Caco-2 (cell line): ENCODE data around the gene MSX1. TPM values are rescaled to one million over a fixed set of nuclear protein-coding genes. Genes with fewer than 3 reads are reported as not detected.

ENCODE experiments used
- BruUV-seq: library from RNA; stranded (reverse); fragments of 400-500 nt; replicated peaks from 2 replicates; lab custom pipeline; 2021; lab: Mats Ljungman, UMichigan
- CTCF ChIA-PET: fragments of 300-600 bp; sonication (Branson Sonifier 250); formaldehyde crosslinking; loops from one replicate; lab custom pipeline; 2022; ENCODE audit warnings: antibody characterized with exemption; lab: Charles Lee
- POLR2A ChIA-PET: fragments of 300-600 bp; sonication (Branson Sonifier 250); formaldehyde crosslinking; loops from one replicate; lab custom pipeline; 2022; ENCODE audit warnings: antibody characterized with exemption; lab: Charles Lee
- DNase-seq, 2 experiments: peaks; one replicate each; pipeline versions ENCODE4 v3.0.0 to v3.0.0-alpha.2; 2020 to 2022
- H3K27me3 ChIP-seq: replicated peaks from 2 replicates; pipeline ENCODE4 v1.6.0; 2011; ENCODE audit warnings: low read length; ENCODE audit not compliant: control insufficient read depth, insufficient read depth
- H3K36me3 ChIP-seq: 2 replicates; pipeline ENCODE4 v1.5.1; 2011; ENCODE audit warnings: low read length; ENCODE audit not compliant: control insufficient read depth, insufficient read depth
- H3K4me1 ChIP-seq: fragments of 250-450 bp; sonication (Bioruptor Pico); 2 replicates; pipeline ENCODE4 v1.5.1; 2020; ENCODE audit warnings: mild to moderate bottlenecking
- H3K4me3 ChIP-seq: 2 replicates; pipeline ENCODE4 v1.5.1; 2011; ENCODE audit warnings: low read depth, mild to moderate bottlenecking, control low read depth, low read length
- H3K9me3 ChIP-seq: fragments of 250-450 bp; sonication (Bioruptor Pico); 2 replicates; pipeline ENCODE4 v1.5.1; 2020; ENCODE audit warnings: mild to moderate bottlenecking, moderate library complexity
- H3K27ac Mint-ChIP-seq: one replicate; pipeline ENCODE4 v1.8.0; 2022; ENCODE audit warnings: mixed read lengths; ENCODE audit not compliant: unreplicated experiment
- H3K27me3 Mint-ChIP-seq: one replicate; pipeline ENCODE4 v1.8.0; 2022; ENCODE audit warnings: mixed read lengths; ENCODE audit not compliant: insufficient read depth, unreplicated experiment
- H3K36me3 Mint-ChIP-seq: one replicate; pipeline ENCODE4 v1.8.0; 2022; ENCODE audit warnings: mild to moderate bottlenecking, mixed read lengths; ENCODE audit not compliant: insufficient read depth, unreplicated experiment
- H3K4me1 Mint-ChIP-seq: one replicate; pipeline ENCODE4 v1.8.0; 2022; ENCODE audit warnings: low read depth, mixed read lengths; ENCODE audit not compliant: unreplicated experiment
- H3K4me3 Mint-ChIP-seq: one replicate; pipeline ENCODE4 v1.8.0; 2022; ENCODE audit warnings: mild to moderate bottlenecking, moderate library complexity, mixed read lengths; ENCODE audit not compliant: unreplicated experiment
- H3K9me3 Mint-ChIP-seq: one replicate; pipeline ENCODE4 v1.8.0; 2022; ENCODE audit warnings: mixed read lengths; ENCODE audit not compliant: unreplicated experiment
- CTCF ChIP-seq, 2 experiments: fragments of 200-600 bp in 1 of 2; IDR thresholded peaks; 1 replicate in 1 of 2; 2 replicates in 1 of 2; pipeline versions ENCODE4 v1.5.1 to v1.8.0; 2011 to 2022; ENCODE audit warnings: antibody characterized with exemption in 1 of 2, control low read depth in 1 of 2, inconsistent platforms in 1 of 2, low read depth in 1 of 2, low read length in 1 of 2, mild to moderate bottlenecking in 1 of 2, moderate library complexity in 1 of 2; ENCODE audit not compliant: insufficient read depth in 1 of 2, severe bottlenecking in 1 of 2, unreplicated experiment in 1 of 2
- intact Hi-C: fragments of 100-400 bp; cut with micrococcal nuclease; formaldehyde crosslinking; loops from one replicate; pipeline ENCODE4 v1.10.0; 2022; ENCODE audit not compliant: unreplicated experiment
- total RNA-seq: library from RNA; stranded (reverse); gene quantifications from 2 replicates; pipeline ENCODE4 v1.2.3, GENCODE V29; 2022

MSX1 gene
- total RNA-seq, 1 experiment from 2014 or later: 35.1 TPM

- intact Hi-C loops: no loop called here
- Histone ChIP-seq H3K27me3 (no peaks in the 10 kb centered on the region), H3K36me3 (no peaks in the 10 kb centered on the region), H3K4me3 (no peak overlapping the region), H3K9me3 (no peaks in the 10 kb centered on the region), H3K4me1 (peaks cover 6% of the 10 kb centered on the region; the same call in 1 of the 2 replicates)
- Mint-ChIP-seq H3K36me3 (no peaks in the 10 kb centered on the region), H3K4me1 (no peaks in the 10 kb centered on the region), H3K27me3 (no peaks in the 10 kb centered on the region), H3K27ac (no peak overlapping the region), H3K9me3 (peaks cover 7% of the 10 kb centered on the region), H3K4me3 (no peak overlapping the region)
- DNase-seq: no peak
- ChIA-PET CTCF (no interaction called here), POLR2A (no interaction called here)
- BruUV-seq: no TSS peak
- TF ChIP-seq CTCF (IDR thresholded peaks at IDR 0.05; ENCODE audit: insufficient read depth in 1 of 2, low read depth in 1 of 2, low read length in 1 of 2, severe bottlenecking in 1 of 2, unreplicated experiment in 1 of 2): no peak
Observed at GRCh38 chr4:4812145-4812794, 47.2 kb upstream of the MSX1 start.

- TF ChIP-seq CTCF (IDR thresholded peaks at IDR 0.05; ENCODE audit: insufficient read depth in 1 of 2, low read depth in 1 of 2, low read length in 1 of 2, severe bottlenecking in 1 of 2, unreplicated experiment in 1 of 2): no peak
- no TSS peak for BruUV-seq
- Mint-ChIP-seq H3K36me3 (no peaks in the 10 kb centered on the region), H3K9me3 (peaks cover 21% of the 10 kb centered on the region), H3K27me3 (no peaks in the 10 kb centered on the region), H3K4me1 (no peaks in the 10 kb centered on the region), H3K27ac (no peak overlapping the region), H3K4me3 (no peak overlapping the region)
- Histone ChIP-seq H3K4me3 (no peak overlapping the region), H3K36me3 (no peaks in the 10 kb centered on the region), H3K9me3 (no peaks in the 10 kb centered on the region), H3K27me3 (no peaks in the 10 kb centered on the region), H3K4me1 (no peaks in the 10 kb centered on the region)
- DNase-seq: no peak
- ChIA-PET POLR2A (no interaction called here), CTCF (no interaction called here)
- intact Hi-C loops: no loop called here
Observed at GRCh38 chr4:4818415-4819212, 40.9 kb upstream of the MSX1 start.

GRCh38 chr4:4819213-4819606 is 40.3 kb upstream of the MSX1 start:
- intact Hi-C loops: no loop called here

More at GRCh38 chr4:4819213-4819606, 40.3 kb upstream of the MSX1 start:
- Mint-ChIP-seq H3K27me3 (no peaks in the 10 kb centered on the region), H3K4me1 (no peaks in the 10 kb centered on the region), H3K36me3 (no peaks in the 10 kb centered on the region), H3K27ac (no peak overlapping the region), H3K4me3 (no peak overlapping the region), H3K9me3 (peaks cover 21% of the 10 kb centered on the region)
- no TSS peak for BruUV-seq
- ChIA-PET CTCF (no interaction called here), POLR2A (no interaction called here)
- no peak for TF ChIP-seq CTCF (IDR thresholded peaks at IDR 0.05; ENCODE audit: insufficient read depth in 1 of 2, low read depth in 1 of 2, low read length in 1 of 2, severe bottlenecking in 1 of 2, unreplicated experiment in 1 of 2)
- Histone ChIP-seq H3K9me3 (no peaks in the 10 kb centered on the region), H3K27me3 (no peaks in the 10 kb centered on the region), H3K4me1 (no peaks in the 10 kb centered on the region; the same call in 1 of the 2 replicates), H3K36me3 (no peaks in the 10 kb centered on the region), H3K4me3 (no peak overlapping the region)
- no peak for DNase-seq
